NB4 (cell line): ENCODE results near the gene JMJD1C.

Experiments used
- CTCF ChIP-seq: IDR thresholded peaks from one replicate; pipeline ENCODE4 v1.5.1; 2012; ENCODE audit warnings: low read depth, low read length
- MYC ChIP-seq: IDR thresholded peaks from 2 replicates; pipeline ENCODE4 v1.6.1; 2011; ENCODE audit warnings: low read depth, low read length
- POLR2A ChIP-seq: IDR thresholded peaks from 2 replicates; pipeline ENCODE4 v1.6.1; 2011; ENCODE audit warnings: mild to moderate bottlenecking; ENCODE audit not compliant: insufficient read length; ENCODE audit errors: extremely low read depth

- TF ChIP-seq CTCF (no peak), POLR2A (no peak), MYC (no peak)
Measured at GRCh38 chr10:63506554-63506953, 40.8 kb upstream of the JMJD1C start.
